HG03060 (cell line): ENCODE measurements around the gene MAGI2.

Experiments used
- ATAC-seq: cut with Tn5 transposase; IDR thresholded peaks from one replicate; pipeline ENCODE4 v1.9.1; 2021; ENCODE audit warnings: low read depth, moderate number of reproducible peaks; ENCODE audit not compliant: unreplicated experiment

MAGI2 gene

GRCh38 chr7:78768859-78769258, 684.6 kb downstream of the MAGI2 start:
- no peak for ATAC-seq

GRCh38 chr7:78765943-78766729, 687.3 kb downstream of the MAGI2 start:
- no peak for ATAC-seq

GRCh38 chr7:78764571-78764970, 688.9 kb downstream of the MAGI2 start:
- ATAC-seq, result no peak

GRCh38 chr7:78762625-78763024, 690.8 kb downstream of the MAGI2 start:
- ATAC-seq, result no peak

- no peak for ATAC-seq
Measured at GRCh38 chr7:78760620-78761355, 692.7 kb downstream of the MAGI2 start.

- ATAC-seq, result no peak
Measured at GRCh38 chr7:78752554-78752953, 700.9 kb downstream of the MAGI2 start.

GRCh38 chr7:78751253-78751652, 702.2 kb downstream of the MAGI2 start:
- ATAC-seq, result no peak

- ATAC-seq, result no peak
Measured at GRCh38 chr7:78749052-78749746, 704.3 kb downstream of the MAGI2 start.

- no peak for ATAC-seq
Measured at GRCh38 chr7:78747592-78747991, 705.9 kb downstream of the MAGI2 start.

- ATAC-seq, result no peak
Measured at GRCh38 chr7:78746301-78746700, 707.2 kb downstream of the MAGI2 start.

- ATAC-seq, result no peak
Measured at GRCh38 chr7:78742694-78743093, 710.8 kb downstream of the MAGI2 start.

GRCh38 chr7:78736548-78736947, 716.9 kb downstream of the MAGI2 start:
- ATAC-seq, result no peak

- ATAC-seq, result no peak
Measured at GRCh38 chr7:78734626-78735025, 718.8 kb downstream of the MAGI2 start.

GRCh38 chr7:78720066-78720465, 733.4 kb downstream of the MAGI2 start:
- ATAC-seq, result no peak

- ATAC-seq, result no peak
Measured at GRCh38 chr7:78718212-78718611, 735.3 kb downstream of the MAGI2 start.

GRCh38 chr7:78716876-78717275, 736.6 kb downstream of the MAGI2 start:
- no peak for ATAC-seq

GRCh38 chr7:78714356-78714755, 739.1 kb downstream of the MAGI2 start:
- ATAC-seq, result no peak

GRCh38 chr7:78712111-78712510, 741.4 kb downstream of the MAGI2 start:
- no peak for ATAC-seq

- ATAC-seq, result no peak
Measured at GRCh38 chr7:78709658-78710057, 743.8 kb downstream of the MAGI2 start.

GRCh38 chr7:78704504-78704903, 749.0 kb downstream of the MAGI2 start:
- ATAC-seq, result no peak

GRCh38 chr7:78703391-78703790, 750.1 kb downstream of the MAGI2 start:
- ATAC-seq, result no peak
